Measurements from ENCODE around the gene HLA-B.

GRCh38 chr6:31366693-31367470 is 9.9 kb upstream of the HLA-B start:
- TF ChIP-seq GATA3 (IDR thresholded peaks at IDR 0.05; ENCODE audit: low read depth, low read length) (no peak), GATA2 (IDR thresholded peaks at IDR 0.05; ENCODE audit: low read depth, low read length) (no peak)

Measured in SH-SY5Y (cell line).